T1000 (cell line): ENCODE data around the gene ZNFX1.

ENCODE experiments used
- DNase-seq: peaks from one replicate; lab custom pipeline; 2025; ENCODE audit warnings: mixed read lengths; lab: John Stamatoyannopoulos, UW

The ZNFX1 gene

GRCh38 chr20:49292010-49292409, 14.2 kb upstream of the ZNFX1 start:
- no peak for DNase-seq

- no peak for DNase-seq
Observed at GRCh38 chr20:49291200-49291599, 13.3 kb upstream of the ZNFX1 start.

GRCh38 chr20:49290608-49291191, 12.8 kb upstream of the ZNFX1 start:
- no peak for DNase-seq

- DNase-seq, result no peak
Observed at GRCh38 chr20:49288784-49289696, 11.2 kb upstream of the ZNFX1 start.

- no peak for DNase-seq
Observed at GRCh38 chr20:49288250-49288751, 10.4 kb upstream of the ZNFX1 start.

GRCh38 chr20:49287555-49288249, 9.8 kb upstream of the ZNFX1 start:
- no peak for DNase-seq

GRCh38 chr20:49286689-49287551, 9.1 kb upstream of the ZNFX1 start:
- DNase-seq, result no peak

GRCh38 chr20:49285813-49286494, 8.1 kb upstream of the ZNFX1 start:
- no peak for DNase-seq

- no peak for DNase-seq
Observed at GRCh38 chr20:49285233-49285668, 7.4 kb upstream of the ZNFX1 start.

- DNase-seq, result no peak
Observed at GRCh38 chr20:49284818-49285217, 7.0 kb upstream of the ZNFX1 start.

- DNase-seq, result no peak
Observed at GRCh38 chr20:49283703-49284625, 6.1 kb upstream of the ZNFX1 start.

GRCh38 chr20:49283176-49283702, 5.4 kb upstream of the ZNFX1 start:
- no peak for DNase-seq

- no peak for DNase-seq
Observed at GRCh38 chr20:49282584-49283171, 4.8 kb upstream of the ZNFX1 start.

GRCh38 chr20:49281913-49282467, 4.1 kb upstream of the ZNFX1 start:
- DNase-seq, result no peak

GRCh38 chr20:49281059-49281912, 3.4 kb upstream of the ZNFX1 start:
- DNase-seq, result no peak

- DNase-seq, result no peak
Observed at GRCh38 chr20:49280463-49281058, 2.7 kb upstream of the ZNFX1 start.

- DNase-seq, result no peak
Observed at GRCh38 chr20:49279677-49280462, 2.0 kb upstream of the ZNFX1 start.
